H1 (cell line): ENCODE measurements around the gene FOXM1. TPM values are rescaled to one million over a fixed set of nuclear protein-coding genes. Genes with fewer than 3 reads are reported as not detected.
A peak's percentile ranks its signal among the peaks of the same experiment; 100 is the strongest.

ENCODE experiments used
- BRCA1 ChIP-seq: IDR thresholded peaks from 2 replicates; pipeline ENCODE4 v1.6.1; 2012; ENCODE audit warnings: low read depth, low read length, improper control_type of control experiment
- CBX5 ChIP-seq: fragments of 300-800, 300-1000 bp; sonication (generic); IDR thresholded peaks from 2 replicates; pipeline ENCODE4 v1.7.1; 2016; ENCODE audit warnings: antibody characterized with exemption, low read length, low read depth
- EGR1 ChIP-seq: IDR thresholded peaks from 2 replicates; pipeline ENCODE4 v1.6.1; 2011; ENCODE audit warnings: low read depth, low read length, borderline replicate concordance
- EP300 ChIP-seq, 2 experiments: IDR thresholded peaks; 1 replicate in 1 of 2; 2 replicates in 1 of 2; pipeline ENCODE4 v1.6.1; 2011 to 2012; ENCODE audit warnings: low read depth in 2 of 2, low read length in 2 of 2, mild to moderate bottlenecking in 2 of 2, borderline replicate concordance in 1 of 2, inconsistent platforms in 1 of 2, moderate library complexity in 1 of 2
- EZH2 ChIP-seq: fragments of 200-600 bp; sonication (generic); IDR thresholded peaks from 2 replicates; pipeline ENCODE4 v1.7.1; 2012; ENCODE audit warnings: low read depth, mild to moderate bottlenecking, moderate library complexity, low read length, inconsistent platforms; ENCODE audit not compliant: severe bottlenecking
- JUND ChIP-seq: IDR thresholded peaks from 2 replicates; pipeline ENCODE4 v1.6.1; 2011; ENCODE audit warnings: mild to moderate bottlenecking, improper control_type of control experiment, low read length
- KDM4A ChIP-seq: IDR thresholded peaks from one replicate; pipeline ENCODE4 v1.7.1; 2012; ENCODE audit warnings: low read depth, mild to moderate bottlenecking, moderate library complexity, low read length, inconsistent platforms; ENCODE audit not compliant: severe bottlenecking
- NRF1 ChIP-seq: IDR thresholded peaks from 2 replicates; pipeline ENCODE4 v1.6.1; 2011; ENCODE audit warnings: mild to moderate bottlenecking, low read depth, low read length, improper control_type of control experiment
- POLR2A ChIP-seq, 2 experiments: IDR thresholded peaks; 1 replicate in 1 of 2; 2 replicates in 1 of 2; pipeline ENCODE4 v1.6.1; 2011; ENCODE audit warnings: low read depth in 2 of 2, low read length in 2 of 2, mild to moderate bottlenecking in 2 of 2; ENCODE audit errors: control extremely low read depth in 1 of 2
- POU5F1 ChIP-seq: IDR thresholded peaks from 2 replicates; pipeline ENCODE4 v1.6.1; 2011; ENCODE audit warnings: low read depth, mild to moderate bottlenecking, low read length, moderate library complexity
- SIRT6 ChIP-seq: IDR thresholded peaks from one replicate; pipeline ENCODE4 v1.7.1; 2012; ENCODE audit warnings: low read length, inconsistent platforms
- SIX5 ChIP-seq: IDR thresholded peaks from 2 replicates; pipeline ENCODE4 v1.6.1; 2011; ENCODE audit warnings: mild to moderate bottlenecking, low read depth, low read length
- SP2 ChIP-seq: IDR thresholded peaks from 2 replicates; pipeline ENCODE4 v1.6.1; 2012; ENCODE audit warnings: mild to moderate bottlenecking, low read length, inconsistent platforms
- SP4 ChIP-seq: IDR thresholded peaks from 2 replicates; pipeline ENCODE4 v1.6.1; 2012; ENCODE audit warnings: low read length, inconsistent platforms
- SUZ12 ChIP-seq: fragments of 200-600 bp; sonication (generic); IDR thresholded peaks from 2 replicates; pipeline ENCODE4 v1.6.1; 2012; ENCODE audit warnings: mild to moderate bottlenecking, inconsistent platforms, low read length, moderate library complexity, mixed read lengths
- TAF1 ChIP-seq: IDR thresholded peaks from 2 replicates; pipeline ENCODE4 v1.6.1; 2011; ENCODE audit warnings: mild to moderate bottlenecking, low read depth, low read length
- ZNF274 ChIP-seq: IDR thresholded peaks from 2 replicates; pipeline ENCODE4 v1.7.0; 2012; ENCODE audit warnings: low read length, borderline replicate concordance; ENCODE audit errors: extremely low read depth
- polyA plus RNA-seq, 7 experiments: library from polyadenylated mRNA; depleted of rRNA in 3 of 7; stranded (reverse) in 5 of 7; unstranded in 2 of 7; fragments of >200 nt in 5 of 7; fragments of 200-250 nt in 2 of 7; gene quantifications; 1 replicate in 5 of 7; 2 replicates in 1 of 7; 4 replicates in 1 of 7; pipeline versions ENCODE4 v1.2.1 to v1.2.3, GENCODE V29; 2011 to 2013; ENCODE audit warnings: missing spikeins in 2 of 7, mixed read lengths in 2 of 7
- total RNA-seq: library from RNA; stranded (reverse); fragmentation: NEBNext Ultra II Directional; extraction: Animal tissue kit (Norgen Biotek cat#: 25700); gene quantifications from 2 replicates; pipeline ENCODE4 v1.2.1, GENCODE V29; 2021
- TF ChIP-seq, protein P1 (sequence below): IDR thresholded peaks from 2 replicates; pipeline ENCODE4 v1.6.1; 2012; ENCODE audit warnings: inconsistent platforms
- TF ChIP-seq, protein P2 (sequence below): IDR thresholded peaks from 2 replicates; pipeline ENCODE4 v1.6.1; 2011; ENCODE audit warnings: low read length, improper control_type of control experiment
- TF ChIP-seq, protein P3 (sequence below), 3 experiments: IDR thresholded peaks; 1 replicate in 2 of 3; 2 replicates in 1 of 3; pipeline versions ENCODE4 v1.5.1 to v1.6.1; 2011; ENCODE audit warnings: low read length in 3 of 3, mild to moderate bottlenecking in 3 of 3, inconsistent platforms in 2 of 3, low read depth in 1 of 3, moderate library complexity in 1 of 3; ENCODE audit not compliant: insufficient read depth in 1 of 3; ENCODE audit errors: control extremely low read depth in 1 of 3

Gene FOXM1
- total and polyA plus RNA-seq, 2 of the 8 experiments (the other 6 are each of a cell fraction or from before 2014, with no cell fraction given) = 58.1 to 121 TPM

DNA sequence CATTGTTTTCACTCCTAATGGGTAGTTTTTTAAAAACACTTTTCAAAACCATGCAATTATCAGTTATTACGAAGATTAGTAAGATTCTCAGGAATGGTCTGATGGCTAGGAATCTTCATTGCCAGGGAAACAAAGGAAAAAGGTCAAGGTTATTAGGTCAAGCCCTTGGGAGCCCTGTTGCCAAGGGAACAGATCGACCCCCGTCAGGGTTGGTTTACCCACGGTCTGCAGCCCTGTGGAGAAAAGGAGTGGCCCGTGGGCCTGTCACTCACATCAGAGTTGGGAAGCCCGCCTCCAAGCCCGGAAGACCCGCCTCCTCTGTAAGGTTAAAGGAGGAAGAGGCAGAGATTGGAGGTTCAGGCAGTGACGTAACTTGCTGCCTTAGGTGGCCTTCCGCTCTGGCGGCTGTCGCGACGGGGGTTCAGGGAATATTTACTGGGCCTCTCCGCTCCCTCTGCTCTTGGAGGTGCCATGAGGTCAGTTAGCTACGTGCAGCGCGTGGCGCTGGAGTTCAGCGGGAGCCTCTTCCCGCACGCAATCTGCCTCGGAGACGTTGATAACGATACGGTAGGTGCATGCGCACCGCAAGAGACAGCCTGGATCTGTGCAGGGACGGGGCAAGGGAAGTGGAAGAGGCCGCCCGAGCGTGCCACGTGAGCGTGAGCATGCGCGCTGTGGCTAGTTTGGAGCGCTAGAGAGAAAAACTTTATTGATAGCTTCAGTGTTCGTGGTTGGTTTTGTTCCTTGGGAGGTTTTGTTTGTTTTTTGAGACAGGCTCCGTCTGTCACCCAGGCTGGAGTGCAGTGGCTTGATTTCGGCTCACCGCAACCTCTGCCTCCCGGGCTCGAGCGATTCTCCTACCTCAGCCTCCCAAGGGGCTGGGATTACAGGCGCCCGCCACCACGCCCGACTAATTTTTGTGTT, 64.4 kb downstream of the FOXM1 start, which contains the start of gene ITFG2 (continued):
- TF ChIP-seq BRCA1 (no peak), KDM4A (peak; percentile 68), POU5F1 (no peak), JUND (0 out of 2 replicates have a peak, but pooled peaks have one; percentile 43), NRF1 (peak; percentile 78), SIX5 (no peak), CBX5 (no peak), SIRT6 (no peak), POLR2A (IDR thresholded peaks at IDR 0.05; ENCODE audit: control extremely low read depth in 1 of 2, low read depth in 2 of 2, low read length in 2 of 2) (peak; percentile 91 to 99), ZNF274 (no peak), SUZ12 (no peak), SP2 (peak; percentile 68), SP4 (no peak), TAF1 (peak; percentile 88), EP300 (IDR thresholded peaks at IDR 0.05; ENCODE audit: borderline replicate concordance in 1 of 2, low read depth in 2 of 2, low read length in 2 of 2) (peak in 1 of 2 experiments; percentile 37; a peak in 1 of 3 replicates), EGR1 (no peak), EZH2 (no peak)
- TF ChIP-seq, protein P1, sequence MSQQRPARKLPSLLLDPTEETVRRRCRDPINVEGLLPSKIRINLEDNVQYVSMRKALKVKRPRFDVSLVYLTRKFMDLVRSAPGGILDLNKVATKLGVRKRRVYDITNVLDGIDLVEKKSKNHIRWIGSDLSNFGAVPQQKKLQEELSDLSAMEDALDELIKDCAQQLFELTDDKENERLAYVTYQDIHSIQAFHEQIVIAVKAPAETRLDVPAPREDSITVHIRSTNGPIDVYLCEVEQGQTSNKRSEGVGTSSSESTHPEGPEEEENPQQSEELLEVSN = peak; percentile 65
- TF ChIP-seq, protein P2, sequence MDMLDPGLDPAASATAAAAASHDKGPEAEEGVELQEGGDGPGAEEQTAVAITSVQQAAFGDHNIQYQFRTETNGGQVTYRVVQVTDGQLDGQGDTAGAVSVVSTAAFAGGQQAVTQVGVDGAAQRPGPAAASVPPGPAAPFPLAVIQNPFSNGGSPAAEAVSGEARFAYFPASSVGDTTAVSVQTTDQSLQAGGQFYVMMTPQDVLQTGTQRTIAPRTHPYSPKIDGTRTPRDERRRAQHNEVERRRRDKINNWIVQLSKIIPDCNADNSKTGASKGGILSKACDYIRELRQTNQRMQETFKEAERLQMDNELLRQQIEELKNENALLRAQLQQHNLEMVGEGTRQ = peak; percentile 69
- TF ChIP-seq, protein P3, sequence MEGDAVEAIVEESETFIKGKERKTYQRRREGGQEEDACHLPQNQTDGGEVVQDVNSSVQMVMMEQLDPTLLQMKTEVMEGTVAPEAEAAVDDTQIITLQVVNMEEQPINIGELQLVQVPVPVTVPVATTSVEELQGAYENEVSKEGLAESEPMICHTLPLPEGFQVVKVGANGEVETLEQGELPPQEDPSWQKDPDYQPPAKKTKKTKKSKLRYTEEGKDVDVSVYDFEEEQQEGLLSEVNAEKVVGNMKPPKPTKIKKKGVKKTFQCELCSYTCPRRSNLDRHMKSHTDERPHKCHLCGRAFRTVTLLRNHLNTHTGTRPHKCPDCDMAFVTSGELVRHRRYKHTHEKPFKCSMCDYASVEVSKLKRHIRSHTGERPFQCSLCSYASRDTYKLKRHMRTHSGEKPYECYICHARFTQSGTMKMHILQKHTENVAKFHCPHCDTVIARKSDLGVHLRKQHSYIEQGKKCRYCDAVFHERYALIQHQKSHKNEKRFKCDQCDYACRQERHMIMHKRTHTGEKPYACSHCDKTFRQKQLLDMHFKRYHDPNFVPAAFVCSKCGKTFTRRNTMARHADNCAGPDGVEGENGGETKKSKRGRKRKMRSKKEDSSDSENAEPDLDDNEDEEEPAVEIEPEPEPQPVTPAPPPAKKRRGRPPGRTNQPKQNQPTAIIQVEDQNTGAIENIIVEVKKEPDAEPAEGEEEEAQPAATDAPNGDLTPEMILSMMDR (IDR thresholded peaks at IDR 0.05; ENCODE audit: control extremely low read depth in 1 of 3, insufficient read depth in 1 of 3, low read depth in 1 of 3, low read length in 3 of 3) = no peak
